K562 (cell line): Measurements from ENCODE around the gene CACNG6.

Experiments
- ELF4 ChIP-seq: fragments of 450-650 bp; formaldehyde crosslinking; IDR thresholded peaks from 2 replicates; pipeline ENCODE4 v1.4.0; 2022; ENCODE audit warnings: missing genetic modification characterization
- RAD21 ChIP-seq, 2 experiments: fragments of 250-450 bp in 1 of 2; fragments of 450-650 bp in 1 of 2; sonication (Bioruptor Pico) in 1 of 2; formaldehyde crosslinking in 1 of 2; IDR thresholded peaks in 1 of 2; conservative IDR thresholded peaks in 1 of 2; 2 replicates each; pipeline versions ENCODE4 v1.4.0 to v1.8.0; 2020 to 2022; ENCODE audit warnings: mild to moderate bottlenecking in 2 of 2, moderate library complexity in 1 of 2
- TAF1 ChIP-seq: IDR thresholded peaks from 2 replicates; pipeline ENCODE4 v1.6.1; 2011; ENCODE audit warnings: mild to moderate bottlenecking, low read length, moderate library complexity; ENCODE audit not compliant: insufficient read depth, control insufficient read depth, severe bottlenecking; ENCODE audit errors: extremely low read depth
- ZBTB1 ChIP-seq: sonication (generic); formaldehyde crosslinking; IDR thresholded peaks from 2 replicates; pipeline ENCODE4 v1.8.1; 2023; ENCODE audit warnings: missing genetic modification reagents, low read depth, mild to moderate bottlenecking, borderline replicate concordance
- ZFP36 ChIP-seq: fragments of 150-350 bp; IDR thresholded peaks from 2 replicates; pipeline ENCODE4 v1.6.1; 2018; ENCODE audit warnings: low read length, low read depth; ENCODE audit not compliant: partially characterized antibody
- ZNF121 ChIP-seq: sonication (generic); formaldehyde crosslinking; conservative IDR thresholded peaks from 2 replicates; pipeline ENCODE4 v1.8.0; 2022; ENCODE audit warnings: missing genetic modification reagents
- ZNF740 ChIP-seq, 3 experiments: fragments of 200-800 bp in 1 of 3; sonication (Bioruptor generic) in 1 of 3; sonication (generic) in 1 of 3; formaldehyde crosslinking in 1 of 3; IDR thresholded peaks; 2 replicates each; pipeline versions ENCODE4 v1.6.1 to v1.8.0; 2016 to 2022; ENCODE audit warnings: mild to moderate bottlenecking in 2 of 3, missing compliant biosample characterization in 2 of 3, missing genetic modification characterization in 2 of 3, missing genetic modification reagents in 1 of 3

GRCh38 chr19:53999694-54000093 lies 8.3 kb downstream of the CACNG6 start:
- TF ChIP-seq ZBTB1 (CRISPR knock-in tag) (no peak), RAD21 (CRISPR knock-in tag; conservative IDR thresholded peaks at IDR 0.05 in 1 of 2, IDR thresholded peaks at IDR 0.05 in 1 of 2) (no peak), ZNF121 (CRISPR knock-in tag) (no peak), ZNF740 (CRISPR knock-in tag; IDR thresholded peaks at IDR 0.05) (no peak), ZNF740 (tag; IDR thresholded peaks at IDR 0.05) (no peak), ZFP36 (no peak), TAF1 (no peak), ELF4 (CRISPR knock-in tag) (no peak)
